HEK293 (cell line): Measurements from ENCODE around the gene SCIMP.

Experiments used
- CTCF ChIP-seq: fragments of 450-650 bp; formaldehyde crosslinking; IDR thresholded peaks from 2 replicates; pipeline ENCODE4 v1.5.1; 2016; ENCODE audit warnings: missing biosample characterization, missing genetic modification characterization
- HIC1 ChIP-seq: fragments of 450-650 bp; formaldehyde crosslinking; IDR thresholded peaks from 2 replicates; pipeline ENCODE4 v1.5.1; 2016; ENCODE audit warnings: missing biosample characterization, missing genetic modification characterization
- HOXC10 ChIP-seq: sonication (generic); formaldehyde crosslinking; IDR thresholded peaks from 2 replicates; pipeline ENCODE4 v1.8.1; 2023; ENCODE audit warnings: mild to moderate bottlenecking, missing genetic modification reagents
- IKZF3 ChIP-seq: fragments of 450-650 bp; IDR thresholded peaks from 2 replicates; pipeline ENCODE4 v1.5.0; 2018; ENCODE audit warnings: missing biosample characterization, mild to moderate bottlenecking, missing genetic modification characterization, moderate library complexity
- REST ChIP-seq: fragments of 450-650 bp; formaldehyde crosslinking; IDR thresholded peaks from 2 replicates; pipeline ENCODE4 v1.5.1; 2016; ENCODE audit warnings: missing biosample characterization, missing genetic modification characterization
- ZBTB10 ChIP-seq: fragments of 450-650 bp; formaldehyde crosslinking; IDR thresholded peaks from 2 replicates; pipeline ENCODE4 v1.5.1; 2016; ENCODE audit warnings: missing biosample characterization, missing genetic modification characterization
- ZNF169 ChIP-seq: fragments of 450-650 bp; formaldehyde crosslinking; IDR thresholded peaks from 2 replicates; pipeline ENCODE4 v1.5.1; 2016; ENCODE audit warnings: missing biosample characterization, missing genetic modification characterization
- ZNF26 ChIP-seq: fragments of 450-650 bp; formaldehyde crosslinking; IDR thresholded peaks from 2 replicates; pipeline ENCODE4 v1.5.1; 2016; ENCODE audit warnings: missing biosample characterization, missing genetic modification characterization
- ZNF398 ChIP-seq: fragments of 450-650 bp; formaldehyde crosslinking; IDR thresholded peaks from 2 replicates; pipeline ENCODE4 v1.5.1; 2017; ENCODE audit warnings: missing biosample characterization, missing genetic modification characterization
- ZNF513 ChIP-seq: fragments of 450-650 bp; IDR thresholded peaks from 2 replicates; pipeline ENCODE4 v1.5.1; 2018; ENCODE audit warnings: missing biosample characterization, missing genetic modification characterization

- TF ChIP-seq CTCF (no peak), ZNF398 (no peak), ZNF26 (tag by site-specific recombination) (no peak), ZNF513 (tag by site-specific recombination) (no peak), HIC1 (no peak), ZBTB10 (tag by site-specific recombination) (no peak), IKZF3 (no peak), ZNF169 (tag by site-specific recombination) (no peak), HOXC10 (no peak), REST (tag by site-specific recombination) (no peak)
Observed at GRCh38 chr17:5241861-5242671, 7.4 kb upstream of the SCIMP start.
